ENCODE data around the gene GGCX. TPM values are rescaled to one million over a fixed set of nuclear protein-coding genes. Genes with fewer than 3 reads are reported as not detected.

Gene GGCX
- total and polyA plus RNA-seq, 2 of the 13 experiments (the other 11 are each of a cell fraction or from before 2014, with no cell fraction given): 72.5 to 103 TPM

- TF ChIP-seq ARID4A (CRISPR knock-in tag; IDR thresholded peaks at IDR 0.05; ENCODE audit: borderline replicate concordance) (peak; percentile 44; the same call in 1 of the 2 replicates), RARA (CRISPR knock-in tag; IDR thresholded peaks at IDR 0.05) (0 out of 2 replicates have a peak, but pooled peaks have one; percentile 10), ZFYVE20 (CRISPR knock-in tag; IDR thresholded peaks at IDR 0.05; ENCODE audit: borderline replicate concordance, low read depth) (no peak), ZNF660 (CRISPR knock-in tag; IDR thresholded peaks at IDR 0.05; ENCODE audit: borderline replicate concordance, low read depth) (no peak), RFX3 (CRISPR knock-in tag; IDR thresholded peaks at IDR 0.05) (no peak), ZKSCAN5 (CRISPR knock-in tag; IDR thresholded peaks at IDR 0.05) (no peak), MXD1 (CRISPR knock-in tag; IDR thresholded peaks at IDR 0.05) (no peak), CENPT (CRISPR knock-in tag; IDR thresholded peaks at IDR 0.05; ENCODE audit: low read depth) (no peak), ZNF24 (IDR thresholded peaks at IDR 0.05) (0 out of 2 replicates have a peak, but pooled peaks have one; percentile 33), CHD2 (IDR thresholded peaks at IDR 0.05; ENCODE audit: low read depth, low read length) (no peak), GLMP (CRISPR knock-in tag; IDR thresholded peaks at IDR 0.05; ENCODE audit: borderline replicate concordance) (no peak), FOXO1 (CRISPR knock-in tag; IDR thresholded peaks at IDR 0.05) (peak; percentile 10; the same call in 1 of the 2 replicates), PATZ1 (CRISPR knock-in tag; IDR thresholded peaks at IDR 0.05) (peak; percentile 51; the same call in 1 of the 2 replicates), ZNF749 (CRISPR knock-in tag; IDR thresholded peaks at IDR 0.05; ENCODE audit: borderline replicate concordance) (no peak), SKIL (CRISPR knock-in tag; IDR thresholded peaks at IDR 0.05; ENCODE audit: borderline replicate concordance) (no peak), IKZF5 (CRISPR knock-in tag; IDR thresholded peaks at IDR 0.05) (no peak)
These were observed 9.3 kb downstream of the GGCX start (continued) for GRCh38 chr2:85551698-85552678.

All from HepG2 (cell line).